DOHH2 (cell line): Measurements from ENCODE around the gene PICK1.

ENCODE experiments used
- H3F3A ChIP-seq: fragments of 200-600 bp; sonication (generic), shearing (Covaris generic); 2 replicates; pipeline ENCODE4 v1.6.0; 2016; ENCODE audit warnings: antibody characterized with exemption, mild to moderate bottlenecking; ENCODE audit not compliant: control insufficient read depth, insufficient read depth
- H3K27ac ChIP-seq: fragments of 200-600 bp; sonication (generic); 2 replicates; pipeline ENCODE4 v1.5.1; 2014; ENCODE audit warnings: low read depth, mild to moderate bottlenecking, low read length, moderate library complexity
- H3K27me3 ChIP-seq: fragments of 200-600 bp; sonication (generic); 2 replicates; pipeline ENCODE4 v1.6.1; 2014; ENCODE audit warnings: mild to moderate bottlenecking, low read length, mixed read lengths; ENCODE audit not compliant: control insufficient read depth
- H3K36me3 ChIP-seq: fragments of 200-600 bp; sonication (generic); 2 replicates; pipeline ENCODE4 v1.6.1; 2014; ENCODE audit warnings: mild to moderate bottlenecking, low read length, moderate library complexity, mixed read lengths; ENCODE audit not compliant: control insufficient read depth
- H3K4me1 ChIP-seq: fragments of 200-600 bp; sonication (generic); 2 replicates; pipeline ENCODE4 v1.6.1; 2014; ENCODE audit warnings: mild to moderate bottlenecking, low read length, mixed read lengths; ENCODE audit not compliant: control insufficient read depth
- H3K4me2 ChIP-seq: fragments of 200-600 bp; sonication (generic); 2 replicates; pipeline ENCODE4 v1.6.0; 2014; ENCODE audit warnings: mild to moderate bottlenecking, low read length, moderate library complexity
- H3K4me3 ChIP-seq: fragments of 200-600 bp; sonication (generic); 2 replicates; pipeline ENCODE4 v1.5.1; 2014; ENCODE audit warnings: mild to moderate bottlenecking, low read length, mixed read lengths
- H3K79me2 ChIP-seq: fragments of 200-600 bp; sonication (generic); 2 replicates; pipeline ENCODE4 v1.6.1; 2014; ENCODE audit warnings: mild to moderate bottlenecking, low read length, mixed read lengths; ENCODE audit not compliant: control insufficient read depth
- H3K9me2 ChIP-seq: fragments of 200-600 bp; sonication (generic); replicated peaks from 2 replicates; pipeline ENCODE4 v1.6.1; 2014; ENCODE audit warnings: mild to moderate bottlenecking, low read length, mixed read lengths; ENCODE audit not compliant: control insufficient read depth
- H3K9me3 ChIP-seq: fragments of 200-600 bp; sonication (generic); 2 replicates; pipeline ENCODE4 v1.6.1; 2014; ENCODE audit warnings: antibody characterized with exemption, low read length, mixed read lengths; ENCODE audit not compliant: control insufficient read depth, insufficient read depth
- H4K20me1 ChIP-seq: fragments of 200-600 bp; sonication (generic); 2 replicates; pipeline ENCODE4 v1.6.0; 2014; ENCODE audit warnings: low read depth, mild to moderate bottlenecking, antibody characterized with exemption, low read length, moderate library complexity; ENCODE audit not compliant: control insufficient read depth, insufficient read depth
- CTCF ChIP-seq: fragments of 200-600 bp; sonication (generic); IDR thresholded peaks from one replicate; pipeline ENCODE4 v1.5.1; 2014; ENCODE audit warnings: antibody characterized with exemption, mild to moderate bottlenecking, low read depth, low read length; ENCODE audit not compliant: poor library complexity, severe bottlenecking
- EZH2phosphoT487 ChIP-seq: fragments of 200-600 bp; sonication (generic); IDR thresholded peaks from 2 replicates; pipeline ENCODE4 v1.6.1; 2017; ENCODE audit warnings: borderline replicate concordance, mild to moderate bottlenecking, antibody characterized with exemption, low read length, moderate library complexity, mixed read lengths

Gene PICK1

GRCh38 chr22:38120359-38121110 is 63.3 kb downstream of the PICK1 start:
- no peaks in the 10 kb centered on the region for H3F3A ChIP-seq
- no peaks in the 10 kb centered on the region for H3K4me1 ChIP-seq
- no peak overlapping the region for H3K27ac ChIP-seq
- no peak overlapping the region for H3K4me2 ChIP-seq
- no peak overlapping the region for H3K4me3 ChIP-seq
- no peaks in the 10 kb centered on the region for H3K79me2 ChIP-seq
- H3K9me2 ChIP-seq, result no peaks in the 10 kb centered on the region
- no peak for TF ChIP-seq CTCF
- no peak for TF ChIP-seq EZH2phosphoT487
- no peaks in the 10 kb centered on the region for H3K36me3 ChIP-seq
- H3K9me3 ChIP-seq, result no peaks in the 10 kb centered on the region
- H4K20me1 ChIP-seq, result no peaks in the 10 kb centered on the region
- no peaks in the 10 kb centered on the region for H3K27me3 ChIP-seq

GRCh38 chr22:38122616-38123015 is 65.4 kb downstream of the PICK1 start:
- TF ChIP-seq EZH2phosphoT487 (no peak), CTCF (no peak)
- no peak overlapping the region for H3K4me2 ChIP-seq

GRCh38 chr22:38124236-38124974 is 67.2 kb downstream of the PICK1 start:
- Histone ChIP-seq H3K4me2 (no peak overlapping the region), H3K4me3 (no peak overlapping the region), H3K36me3 (no peaks in the 10 kb centered on the region), H3K27ac (no peak overlapping the region), H3K79me2 (no peaks in the 10 kb centered on the region), H3K9me2 (no peaks in the 10 kb centered on the region), H3F3A (no peaks in the 10 kb centered on the region), H3K27me3 (no peaks in the 10 kb centered on the region), H3K4me1 (no peaks in the 10 kb centered on the region), H4K20me1 (no peaks in the 10 kb centered on the region), H3K9me3 (no peaks in the 10 kb centered on the region)
- TF ChIP-seq CTCF (no peak), EZH2phosphoT487 (no peak)

More at GRCh38 chr22:38122616-38123015, 65.4 kb downstream of the PICK1 start:
- Histone ChIP-seq H3K9me2 (no peaks in the 10 kb centered on the region), H3F3A (no peaks in the 10 kb centered on the region), H3K4me1 (no peaks in the 10 kb centered on the region), H4K20me1 (no peaks in the 10 kb centered on the region), H3K9me3 (no peaks in the 10 kb centered on the region), H3K4me3 (no peak overlapping the region), H3K27me3 (no peaks in the 10 kb centered on the region), H3K79me2 (no peaks in the 10 kb centered on the region), H3K27ac (no peak overlapping the region), H3K36me3 (no peaks in the 10 kb centered on the region)
